Medulla oblongata (tissue), 1 donor: ENCODE data around the gene MACC1.
"Not testable (repeated sequence)": the region's sequence is repeated elsewhere in the genome, so short reads cannot be mapped to it uniquely, and the experiment has no call there.

ENCODE experiments used
- DNase-seq: peaks from one replicate; pipeline ENCODE4 v3.0.0-alpha.2; 2015; ENCODE audit errors: extremely low spot score

Gene MACC1

DNA sequence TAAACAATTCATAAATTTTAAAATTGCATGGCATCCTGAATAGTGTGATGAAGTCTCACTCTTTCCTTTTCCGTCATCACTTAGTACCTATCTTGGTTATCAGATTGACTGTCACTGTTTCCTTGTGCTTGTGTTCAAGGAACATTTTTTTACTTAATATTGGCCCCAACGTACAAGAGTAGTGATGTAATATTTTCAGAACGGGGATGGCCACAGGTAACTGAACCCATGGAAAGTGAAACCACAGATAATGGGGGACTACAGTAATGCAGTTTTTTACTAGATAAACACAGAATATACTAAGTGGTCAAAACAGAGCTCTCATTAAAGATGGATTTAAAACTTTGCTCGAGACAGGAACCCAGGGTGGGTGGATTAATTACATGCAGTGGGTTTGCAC is 85.4 kb downstream of the MACC1 start:
- no peak for DNase-seq

DNA sequence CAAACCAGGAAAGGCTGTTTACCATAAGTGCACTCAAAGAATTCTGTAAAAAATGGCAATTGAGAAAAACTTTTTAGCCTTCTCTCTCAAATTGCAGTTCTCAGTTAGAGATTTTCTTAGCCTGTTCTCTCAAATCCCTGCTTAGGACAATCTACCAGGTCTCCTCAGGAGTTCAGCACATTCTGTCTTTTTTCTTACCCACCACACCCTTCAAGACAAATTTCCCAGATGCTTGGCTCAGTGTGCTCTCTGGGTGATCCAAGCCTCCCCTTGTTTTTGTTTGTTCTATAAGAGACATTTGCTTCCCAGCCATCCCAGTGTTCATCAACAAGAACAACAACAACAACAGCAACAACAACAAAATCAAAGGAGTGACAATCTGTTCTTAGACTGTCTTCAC is 87.3 kb downstream of the MACC1 start:
- DNase-seq, result no peak

DNA sequence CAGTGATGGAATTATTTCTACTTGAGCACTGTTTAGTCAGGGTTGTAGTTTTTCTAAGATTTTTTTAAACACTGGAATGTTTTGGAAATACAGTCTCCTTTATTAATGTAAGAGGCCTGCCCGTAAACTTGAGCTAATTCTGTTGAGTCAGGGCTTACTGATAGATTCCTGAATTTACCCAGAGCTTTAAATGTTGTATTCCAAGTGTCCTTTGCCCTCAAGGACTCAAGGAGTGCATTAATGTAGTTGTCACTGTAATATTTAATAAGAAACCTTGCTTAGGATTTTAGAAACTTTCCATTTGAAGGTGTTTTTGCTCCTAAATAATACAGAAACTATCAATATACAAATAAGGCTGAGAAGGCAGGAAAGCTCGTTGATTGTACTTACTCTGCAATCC is 89.2 kb downstream of the MACC1 start:
- no peak for DNase-seq

DNA sequence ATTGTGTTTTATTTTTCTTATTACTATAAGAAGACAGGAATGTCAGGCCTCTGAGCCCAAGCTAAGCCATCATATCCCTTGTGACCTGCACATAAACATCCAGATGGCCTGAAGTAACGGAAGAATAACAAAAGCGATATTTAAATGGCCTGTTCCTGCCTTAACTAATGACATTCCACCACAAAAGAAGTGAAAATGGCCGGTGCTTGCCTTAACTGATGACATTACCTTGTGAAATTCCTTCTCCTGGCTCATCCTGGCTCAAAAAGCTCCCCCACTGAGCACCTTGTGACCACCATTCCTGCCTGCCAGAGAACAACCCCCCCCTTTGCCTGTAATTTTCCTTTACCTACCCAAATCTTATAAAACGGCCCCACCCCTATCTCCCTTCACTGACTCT is 91.1 kb downstream of the MACC1 start:
- not testable (repeated sequence) for DNase-seq

DNA sequence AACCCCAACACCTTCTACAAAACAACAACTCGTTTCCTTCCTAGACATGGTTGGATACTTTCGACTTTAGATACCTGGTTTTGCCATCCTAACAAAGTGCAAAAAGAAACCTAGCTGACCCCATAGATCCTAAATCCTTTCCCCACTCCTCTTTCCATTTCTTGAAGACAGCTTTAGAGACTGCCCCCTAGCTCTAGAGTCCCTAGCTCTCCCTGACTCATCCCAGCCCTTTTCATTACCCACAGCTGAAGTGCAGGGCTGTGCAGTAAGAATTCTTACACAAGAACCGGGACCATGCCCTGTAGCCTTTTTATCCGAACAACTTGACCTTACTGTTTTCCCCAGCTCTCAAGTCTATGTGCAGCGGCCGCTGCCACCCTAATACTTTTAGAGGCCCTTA is 93.1 kb downstream of the MACC1 start:
- not testable (repeated sequence) for DNase-seq

DNA sequence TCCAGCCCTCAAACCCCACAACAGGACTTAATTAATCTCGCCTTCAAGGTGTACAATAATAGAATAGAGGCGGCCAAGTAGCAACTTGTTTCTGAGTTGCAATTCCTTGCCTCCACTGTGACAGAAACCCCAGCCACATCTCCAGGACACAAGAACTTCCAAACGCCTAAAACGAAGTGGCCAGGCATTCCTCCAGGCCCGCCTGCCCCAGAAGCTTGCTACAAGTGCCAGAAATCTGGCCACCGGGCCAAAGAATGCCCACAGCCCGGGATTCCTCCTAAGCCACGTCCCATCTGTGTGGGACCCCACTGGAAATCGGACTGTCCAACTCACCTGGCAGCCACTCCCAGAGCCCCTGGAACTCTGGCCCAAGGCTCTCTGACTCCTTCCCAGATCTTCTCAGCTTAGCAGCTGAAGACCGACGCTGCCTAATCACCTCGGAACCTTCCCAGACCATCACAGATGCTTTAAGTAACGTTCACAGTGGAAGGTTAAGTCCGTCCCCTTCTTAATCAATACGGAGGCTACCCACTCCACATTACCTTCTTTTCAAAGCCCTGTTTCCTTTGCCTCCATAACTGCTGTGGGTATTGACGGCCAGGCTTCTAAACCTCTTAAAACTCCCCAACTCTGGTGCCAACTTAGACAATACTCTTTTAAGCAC is 94.4 kb downstream of the MACC1 start:
- DNase-seq, result not testable (repeated sequence)

DNA sequence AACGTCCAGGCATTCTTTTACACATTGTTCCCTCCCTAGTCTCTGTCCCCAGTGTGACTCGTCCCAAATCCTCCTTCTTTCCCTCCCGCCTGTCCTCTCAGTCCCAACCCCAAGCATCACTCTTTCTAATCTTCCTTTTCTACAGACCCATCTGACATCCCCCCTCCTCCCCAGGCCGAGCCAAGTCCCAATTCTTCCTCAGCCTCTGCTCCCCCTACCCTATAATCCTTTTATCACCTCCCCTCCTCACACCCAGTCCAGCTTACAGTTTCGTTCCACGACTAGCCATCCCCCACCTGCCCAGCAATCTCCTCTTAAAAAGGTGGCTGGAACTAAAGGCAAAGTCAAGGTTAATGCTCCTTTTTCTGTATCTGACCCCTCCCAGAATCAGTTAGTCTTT is 95.1 kb downstream of the MACC1 start:
- DNase-seq, result no peak

DNA sequence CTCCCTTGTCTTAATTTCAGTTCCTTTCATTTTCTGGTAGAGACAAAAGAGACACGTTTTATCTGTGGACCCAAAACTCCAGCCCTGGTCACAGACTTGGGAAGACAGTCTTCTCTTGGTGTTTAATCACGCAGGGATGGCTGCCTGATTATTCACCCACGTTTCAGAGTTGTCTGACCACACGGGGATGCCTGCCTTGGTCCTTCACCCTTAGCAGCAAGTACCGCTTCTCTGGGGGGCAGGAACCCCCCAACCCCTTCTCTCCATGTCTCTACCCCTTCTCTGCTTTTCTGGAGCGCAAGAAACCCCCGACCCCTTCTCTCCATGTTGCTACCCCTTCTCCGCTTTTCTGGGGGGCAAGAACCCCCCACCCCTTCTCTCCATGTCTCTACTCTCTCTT is 95.8 kb downstream of the MACC1 start:
- DNase-seq, result no peak

DNA sequence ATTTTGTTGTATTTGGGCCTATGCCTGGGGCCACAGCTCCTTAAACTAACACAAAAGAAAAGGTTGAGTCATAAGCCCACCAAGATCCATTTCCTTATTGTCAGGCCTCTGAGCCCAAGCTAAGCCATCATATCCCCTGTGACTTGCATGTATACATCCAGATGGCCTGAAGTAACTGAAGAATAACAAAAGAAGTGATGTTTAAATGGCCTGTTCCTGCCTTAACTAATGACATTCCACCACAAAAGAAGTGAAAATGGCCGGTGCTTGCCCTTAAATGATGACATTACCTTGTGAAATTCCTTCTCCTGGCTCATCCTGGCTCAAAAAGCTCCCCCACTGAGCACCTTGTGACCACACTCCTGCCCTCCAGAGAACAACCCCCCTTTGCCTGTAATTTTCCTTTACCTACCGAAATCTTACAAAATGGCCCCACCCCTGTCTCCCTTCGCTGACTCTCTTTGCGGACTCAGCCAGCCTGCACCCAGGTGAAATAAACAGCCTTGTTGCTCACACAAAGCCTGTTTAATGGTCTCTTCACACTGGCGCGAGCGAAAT is 96.5 kb downstream of the MACC1 start:
- DNase-seq, result not testable (repeated sequence)

DNA sequence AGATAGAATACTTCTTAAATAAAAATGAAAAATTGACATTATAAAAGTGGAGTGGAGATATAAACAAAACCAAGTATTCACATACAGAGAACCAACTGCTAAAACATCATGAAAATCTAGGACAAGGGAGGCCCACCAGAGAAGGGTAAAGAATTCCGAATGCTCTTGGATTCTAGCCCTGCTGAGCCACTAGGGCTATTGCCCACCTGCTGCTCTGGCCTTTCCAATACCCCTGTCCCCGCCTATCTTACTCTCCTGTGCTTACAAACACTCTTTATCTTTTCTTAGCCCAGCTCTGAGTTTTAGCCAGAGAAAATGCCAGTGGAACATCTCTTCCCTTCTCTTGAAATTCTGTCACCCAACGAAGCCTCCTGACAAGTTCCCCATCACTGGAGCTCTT is 100.3 kb downstream of the MACC1 start:
- no peak for DNase-seq

DNA sequence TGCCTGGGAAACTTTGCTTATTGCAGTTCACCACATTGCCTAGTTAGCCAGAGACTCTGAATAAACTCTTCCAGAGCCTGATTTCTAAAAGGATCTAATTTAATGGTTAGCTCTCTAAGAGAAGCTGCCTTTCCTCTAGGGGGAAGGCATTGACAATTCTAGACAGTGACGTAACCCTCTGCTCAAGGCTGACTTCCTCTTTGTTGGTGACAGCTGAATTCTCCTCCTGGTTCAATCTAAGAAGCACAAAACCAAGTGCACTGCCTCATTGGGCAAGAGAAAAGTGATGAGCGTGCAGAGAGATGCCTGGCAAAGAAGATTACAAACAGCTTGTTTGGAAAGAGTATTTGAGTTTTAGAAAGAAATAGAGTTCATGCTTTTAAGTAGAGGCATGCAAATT is 102.7 kb downstream of the MACC1 start:
- peak; percentile 86 for DNase-seq

DNA sequence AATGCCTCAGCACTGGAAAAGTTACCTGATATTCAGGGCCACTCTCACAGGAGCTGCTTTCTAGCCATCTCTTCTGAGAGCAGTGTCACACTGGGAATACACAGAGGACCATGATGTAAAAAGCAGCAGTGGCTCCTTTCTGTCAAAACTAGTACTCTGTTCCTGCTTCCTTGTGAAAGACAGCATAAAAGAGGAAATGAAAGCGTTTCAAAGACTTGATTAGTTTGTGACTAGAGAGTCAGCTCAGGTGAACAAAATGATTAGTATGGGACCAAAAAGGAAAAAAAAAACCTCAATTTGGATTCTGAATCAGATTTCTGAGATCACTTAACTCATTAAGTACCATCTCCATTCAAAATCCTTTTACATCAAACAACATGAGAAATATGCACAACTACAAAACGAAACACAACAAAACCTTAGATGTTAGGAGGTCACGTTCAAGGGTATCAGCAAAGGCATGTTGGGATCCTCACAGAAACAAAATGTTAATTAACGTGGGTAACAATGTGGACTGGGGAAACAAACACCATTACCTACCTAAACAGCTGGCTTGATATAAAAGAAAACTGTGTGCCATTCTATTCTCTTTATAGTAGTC is 103.7 kb downstream of the MACC1 start:
- DNase-seq, result peak; percentile 40

DNA sequence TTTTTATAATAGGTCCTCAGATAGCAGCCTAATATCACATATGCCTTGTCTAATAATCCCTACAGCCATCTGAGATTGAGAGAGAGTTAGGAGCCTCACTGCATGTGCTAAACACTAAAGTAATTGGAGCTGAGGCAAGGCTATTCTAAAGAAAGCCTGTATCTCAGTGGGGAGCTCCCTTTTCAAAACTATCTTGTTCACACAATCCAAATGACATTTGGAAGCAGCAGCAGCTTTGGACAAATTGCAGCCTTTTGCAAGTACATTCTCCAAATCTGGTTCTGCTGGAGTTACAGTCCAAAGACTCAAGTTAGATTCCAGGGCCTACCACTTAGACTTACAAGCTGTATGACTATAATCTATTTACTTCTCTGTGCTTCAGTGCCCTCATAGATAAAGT is 104.5 kb downstream of the MACC1 start:
- no peak for DNase-seq

DNA sequence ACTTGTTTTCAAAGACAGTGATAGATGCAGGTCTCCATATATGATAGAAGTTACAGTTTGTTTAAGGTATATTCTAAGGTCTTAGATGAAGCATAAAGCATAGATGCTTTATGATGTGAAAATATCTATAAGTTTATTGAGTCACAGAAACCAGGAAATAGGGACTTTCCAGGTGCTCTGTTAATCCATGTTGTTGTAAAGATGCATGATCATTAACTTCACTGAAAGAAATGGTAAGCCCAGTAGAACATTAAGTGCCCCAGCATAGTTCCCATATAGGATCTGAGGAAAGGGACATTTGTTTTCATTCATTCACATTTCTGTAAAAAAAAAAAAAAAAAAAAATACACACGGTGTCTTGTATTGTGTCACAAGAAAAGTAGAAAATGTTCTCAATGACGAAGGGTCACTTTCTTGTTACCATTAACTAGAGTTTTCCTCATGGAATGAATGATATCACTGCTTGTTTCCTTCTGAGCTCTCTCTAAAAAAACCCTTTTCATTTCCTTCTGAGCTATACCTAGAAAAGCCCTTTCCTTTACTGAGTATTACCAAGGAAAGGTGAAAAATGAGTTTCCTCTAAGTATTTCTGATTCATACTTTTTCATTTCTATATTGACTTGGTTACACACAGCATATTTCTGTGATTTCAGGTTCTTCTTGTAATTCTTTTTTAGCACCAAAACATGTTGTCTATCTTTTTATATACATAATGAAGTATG is 105.2 kb downstream of the MACC1 start:
- no peak for DNase-seq

DNA sequence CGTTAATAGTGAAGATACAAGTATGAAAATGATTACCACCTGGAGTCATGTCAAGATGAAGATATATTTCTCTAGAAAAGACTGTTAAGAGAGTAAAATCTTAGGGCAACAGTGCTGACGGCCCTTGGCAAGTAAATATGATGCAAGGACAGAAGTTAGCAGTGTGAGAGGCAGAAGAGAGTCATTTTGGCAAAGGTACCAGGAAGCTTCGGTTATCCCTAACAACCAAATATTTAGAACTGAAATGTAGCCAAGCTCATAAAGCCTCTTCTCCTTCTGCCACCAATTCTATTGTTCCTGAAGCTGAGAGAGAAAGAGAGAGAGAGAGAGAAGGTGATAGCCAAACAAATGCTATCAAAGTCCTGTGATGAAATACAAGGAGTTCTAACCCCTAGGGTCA is 109.6 kb downstream of the MACC1 start:
- no peak for DNase-seq

DNA sequence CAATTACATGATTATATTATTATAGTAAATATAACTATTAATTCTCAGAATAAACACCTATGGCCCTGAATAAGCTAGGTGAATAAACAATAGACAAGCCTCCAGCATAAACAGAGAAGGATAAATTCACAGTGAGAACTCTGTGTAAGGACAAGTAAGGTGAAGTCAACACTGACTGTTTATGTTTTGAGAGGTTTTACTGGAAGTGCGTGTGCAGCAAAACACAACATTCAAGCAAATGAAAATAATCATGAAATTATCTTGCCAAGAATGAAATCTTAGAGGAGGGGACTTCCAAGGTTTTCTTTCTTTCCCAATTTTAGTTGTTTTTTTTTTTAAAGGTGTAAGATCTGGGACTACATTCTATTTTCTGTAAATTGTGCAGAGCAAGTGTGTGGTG is 112.5 kb downstream of the MACC1 start:
- no peak for DNase-seq

DNA sequence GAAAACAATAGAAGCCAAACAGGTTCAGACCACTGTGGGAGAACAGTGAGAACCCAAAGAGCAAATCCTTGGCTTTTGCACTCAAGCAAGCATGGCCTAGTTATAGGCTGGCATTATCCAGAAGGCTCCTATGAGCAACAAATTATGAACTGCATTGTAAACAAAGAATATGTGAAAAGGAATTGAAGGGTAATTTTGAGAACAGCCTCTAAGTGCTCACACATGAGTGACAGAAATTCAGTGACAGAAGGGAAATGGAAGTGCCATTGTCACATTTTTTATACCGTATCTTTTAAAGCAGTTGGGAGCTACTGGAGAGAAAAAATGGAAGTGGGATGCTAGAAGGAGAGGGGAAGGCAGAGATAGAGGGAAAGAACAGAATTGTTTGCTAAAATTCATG is 114.2 kb downstream of the MACC1 start:
- DNase-seq, result no peak

DNA sequence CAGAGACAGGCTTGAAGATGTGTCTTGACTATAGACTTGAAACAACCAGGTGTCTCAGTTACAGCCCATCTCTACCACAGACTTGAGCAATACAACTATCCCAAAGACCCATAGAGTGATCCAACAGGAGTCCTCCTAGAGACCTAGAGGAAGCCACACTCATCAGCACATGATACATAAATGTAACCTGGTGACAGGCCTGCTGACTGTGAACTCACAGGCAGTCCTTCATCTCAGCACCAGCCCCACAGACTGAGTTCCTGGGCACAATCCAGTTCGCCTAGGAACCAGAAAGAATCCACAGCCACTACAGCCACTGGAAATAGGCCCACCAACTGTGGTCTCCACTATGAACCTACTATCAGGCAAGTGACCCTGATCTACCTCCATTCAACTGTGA is 121.3 kb downstream of the MACC1 start:
- no peak for DNase-seq

DNA sequence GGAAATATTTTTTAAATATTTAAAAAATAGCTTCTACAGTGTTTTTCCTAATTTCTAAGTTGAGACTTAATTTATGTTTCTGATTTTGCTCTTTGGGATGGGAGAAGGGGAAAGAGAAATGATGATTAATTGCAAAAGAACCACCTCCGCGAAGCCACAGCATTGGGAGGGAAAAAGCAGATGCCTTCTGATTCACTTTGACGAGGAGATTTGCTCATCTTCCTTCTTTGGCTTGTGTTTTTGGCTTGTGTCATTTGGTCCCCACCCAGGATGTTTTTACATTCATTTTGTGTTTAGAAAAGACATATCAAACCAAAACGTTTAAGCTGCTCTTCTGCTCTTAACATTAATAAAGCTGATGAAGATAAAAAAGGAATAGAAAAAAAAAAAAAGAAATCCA is 121.7 kb downstream of the MACC1 start:
- DNase-seq, result no peak

DNA sequence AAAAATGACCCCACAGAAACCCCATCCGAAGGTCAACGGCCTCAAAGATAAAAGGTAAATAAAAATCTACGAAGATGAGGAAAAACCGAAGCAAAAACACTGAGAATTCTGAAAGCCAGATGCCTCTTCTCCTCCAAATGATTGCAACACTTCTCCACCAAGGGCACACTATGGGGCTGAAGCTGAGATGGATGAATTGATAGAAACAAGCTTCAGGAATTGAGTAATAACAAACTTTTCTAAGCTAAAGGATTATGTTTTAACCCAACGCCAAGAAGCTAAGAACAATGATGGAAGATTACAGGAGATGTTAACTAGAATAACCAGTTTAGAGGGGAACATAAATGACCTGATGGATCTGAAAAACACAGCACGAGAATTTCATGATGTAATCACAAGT is 127.8 kb downstream of the MACC1 start:
- DNase-seq, result no peak

DNA sequence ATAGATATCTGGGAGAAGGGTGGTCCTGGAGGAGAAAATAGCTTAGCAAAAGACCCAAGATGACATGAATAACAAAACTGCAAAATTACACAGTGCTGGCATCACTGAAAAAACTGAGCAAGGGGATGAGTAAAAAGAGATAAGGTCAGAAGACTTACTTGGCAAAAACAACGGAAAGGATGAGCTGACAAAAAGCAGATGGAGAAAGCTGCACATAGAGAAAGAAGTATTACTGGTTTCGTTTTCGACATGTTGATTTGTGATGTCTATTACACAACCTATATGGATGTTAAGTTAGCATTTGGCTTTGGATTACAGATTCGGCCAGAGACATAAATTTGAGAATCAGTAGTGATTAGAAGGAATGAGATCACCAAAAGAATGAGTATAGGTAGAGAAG is 132.1 kb downstream of the MACC1 start:
- DNase-seq, result no peak
